HCT116 (cell line): ENCODE data around the gene AP5M1. TPM values are rescaled to one million over a fixed set of nuclear protein-coding genes. Genes with fewer than 3 reads are reported as not detected.

ENCODE experiments used
- ATAC-seq: fragments of 200-7000 bp; cut with Tn5 transposase; 2 replicates; pipeline ENCODE4 v1.9.1; 2020; ENCODE audit warnings: mild to moderate bottlenecking, moderate library complexity
- BruUV-seq: library from RNA; stranded (reverse); fragments of 400-500 nt; replicated peaks from 2 replicates; lab custom pipeline; 2021; lab: Mats Ljungman, UMichigan
- CTCF ChIA-PET: fragments of 300-600 bp; sonication (Branson Sonifier 250); formaldehyde crosslinking; loops from one replicate; lab custom pipeline; 2021; ENCODE audit warnings: antibody characterized with exemption; lab: Charles Lee
- POLR2A ChIA-PET: fragments of 300-600, 350-600 bp; sonication (Branson Sonifier 250); formaldehyde crosslinking; loops from one replicate; lab custom pipeline; 2021; ENCODE audit warnings: antibody characterized with exemption; lab: Charles Lee
- RAD21 ChIA-PET, 2 experiments: fragments of 300-600 bp; sonication (Branson Sonifier 250); formaldehyde crosslinking; loops; one replicate each; lab custom pipeline; 2023; ENCODE audit warnings: low total read pairs in 2 of 2; ENCODE audit not compliant: uncharacterized antibody in 2 of 2, unreplicated experiment in 2 of 2, low non-redundant PET in 1 of 2; lab: Charles Lee
- DNase-seq: peaks from one replicate; pipeline ENCODE4 v3.0.0-alpha.2; 2010; ENCODE audit warnings: low read depth, low spot score
- H2AFZ ChIP-seq: fragments of 200-600 bp; shearing (Covaris generic), sonication (generic); 2 replicates; pipeline ENCODE4 v1.6.1; 2017; ENCODE audit warnings: low read depth, mixed run types, mixed read lengths, antibody characterized with exemption, low read length; ENCODE audit not compliant: poor library complexity, severe bottlenecking
- H3K27ac ChIP-seq: 2 replicates; pipeline ENCODE4 v1.5.1; 2012; ENCODE audit warnings: low read depth, low read length
- H3K27me3 ChIP-seq: fragments of 200-600 bp; sonication (generic); 2 replicates; pipeline ENCODE4 v1.6.1; 2016; ENCODE audit warnings: mixed run types, low read length, mixed read lengths; ENCODE audit not compliant: insufficient read depth
- H3K36me3 ChIP-seq, 2 experiments: fragments of 200-500 bp in 1 of 2; fragments of 200-600 bp in 1 of 2; sonication (Bioruptor generic) in 1 of 2; sonication (generic) in 1 of 2; 2 replicates each; pipeline versions ENCODE4 v1.5.1 to v1.6.1; 2014 to 2016; ENCODE audit warnings: low read length in 2 of 2, inconsistent platforms in 1 of 2, mixed read lengths in 1 of 2, mixed run types in 1 of 2; ENCODE audit not compliant: insufficient read depth in 2 of 2, control insufficient read depth in 1 of 2
- H3K4me1 ChIP-seq, 2 experiments: fragments of 200-600 bp in 1 of 2; sonication (generic) in 1 of 2; 2 replicates each; pipeline versions ENCODE4 v1.5.1 to v1.6.1; 2012 to 2017; ENCODE audit warnings: low read length in 2 of 2, inconsistent platforms in 1 of 2, mild to moderate bottlenecking in 1 of 2, mixed read lengths in 1 of 2, mixed run types in 1 of 2, moderate library complexity in 1 of 2; ENCODE audit not compliant: insufficient read depth in 2 of 2, control insufficient read depth in 1 of 2
- H3K4me2 ChIP-seq: fragments of 200-600 bp; sonication (generic); 2 replicates; pipeline ENCODE4 v1.6.1; 2017; ENCODE audit warnings: mixed run types, low read length, mixed read lengths
- H3K4me3 ChIP-seq, 2 experiments: fragments of 200-600 bp in 1 of 2; sonication (generic) in 1 of 2; replicated peaks in 1 of 2; 2 replicates each; pipeline ENCODE4 v1.5.1; 2011 to 2016; ENCODE audit warnings: low read length in 2 of 2, control low read depth in 1 of 2, low read depth in 1 of 2, mild to moderate bottlenecking in 1 of 2, mixed read lengths in 1 of 2, mixed run types in 1 of 2
- H3K79me2 ChIP-seq: fragments of 200-600 bp; sonication (generic); 2 replicates; pipeline ENCODE4 v1.6.1; 2017; ENCODE audit warnings: mild to moderate bottlenecking, mixed run types, low read length, moderate library complexity, mixed read lengths; ENCODE audit not compliant: insufficient read depth
- H3K9ac ChIP-seq: fragments of 200-600 bp; sonication (generic); 2 replicates; pipeline ENCODE4 v1.6.1; 2016; ENCODE audit warnings: low read length, mixed read lengths
- H3K9me2 ChIP-seq: fragments of 200-600 bp; sonication (generic), shearing (Covaris generic); 2 replicates; pipeline ENCODE4 v1.6.1; 2017; ENCODE audit warnings: mixed run types, mild to moderate bottlenecking, moderate library complexity; ENCODE audit not compliant: insufficient read depth
- H3K9me3 ChIP-seq, 2 experiments: fragments of 200-500 bp in 1 of 2; fragments of 200-600 bp in 1 of 2; sonication (Bioruptor generic) in 1 of 2; sonication (generic) in 1 of 2; 2 replicates each; pipeline ENCODE4 v1.6.1; 2014 to 2017; ENCODE audit warnings: low read length in 2 of 2, mixed read lengths in 2 of 2, inconsistent platforms in 1 of 2, low read depth in 1 of 2, mild to moderate bottlenecking in 1 of 2, mixed run types in 1 of 2, moderate library complexity in 1 of 2; ENCODE audit not compliant: control insufficient read depth in 1 of 2, insufficient read depth in 1 of 2
- H4K20me1 ChIP-seq: fragments of 200-600 bp; sonication (generic), shearing (Covaris generic); 2 replicates; pipeline ENCODE4 v1.6.1; 2017; ENCODE audit warnings: mixed run types, mild to moderate bottlenecking, moderate library complexity; ENCODE audit not compliant: insufficient read depth
- CBX3 ChIP-seq: IDR thresholded peaks from 2 replicates; pipeline ENCODE4 v1.6.1; 2012; ENCODE audit warnings: low read depth
- ELF1 ChIP-seq: IDR thresholded peaks from 2 replicates; pipeline ENCODE4 v1.6.1; 2012; ENCODE audit warnings: low read depth, borderline replicate concordance
- JUND ChIP-seq: IDR thresholded peaks from 2 replicates; pipeline ENCODE4 v1.6.1; 2012
- POLR2A ChIP-seq: IDR thresholded peaks from 2 replicates; pipeline ENCODE4 v1.7.0; 2011; ENCODE audit warnings: borderline replicate concordance; ENCODE audit not compliant: insufficient read depth, insufficient read length; ENCODE audit errors: extremely low read depth
- SIN3A ChIP-seq: IDR thresholded peaks from 2 replicates; pipeline ENCODE4 v1.6.1; 2012; ENCODE audit warnings: low read depth
- YY1 ChIP-seq: IDR thresholded peaks from 2 replicates; pipeline ENCODE4 v1.6.1; 2011; ENCODE audit warnings: low read length, low read depth, moderate library complexity, mild to moderate bottlenecking; ENCODE audit not compliant: insufficient replicate concordance; ENCODE audit errors: extremely low read depth
- intact Hi-C: fragments of 100-400 bp; cut with micrococcal nuclease; formaldehyde crosslinking; loops from 2 replicates; pipeline ENCODE4 v1.10.0; 2022
- total RNA-seq: library from RNA; stranded (reverse); gene quantifications from one replicate; pipeline ENCODE4 v1.2.1, GENCODE V29; 2021; ENCODE audit not compliant: unreplicated experiment
- TF ChIP-seq, protein P1 (sequence below): IDR thresholded peaks from 2 replicates; pipeline ENCODE4 v1.6.1; 2012; ENCODE audit warnings: low read depth
- TF ChIP-seq, protein P2 (sequence below): IDR thresholded peaks from 2 replicates; pipeline ENCODE4 v1.6.1; 2012
- TF ChIP-seq, protein P3 (sequence below): IDR thresholded peaks from 2 replicates; pipeline ENCODE4 v1.6.1; 2012

AP5M1 gene
- total RNA-seq, 1 experiment from 2014 or later = 25.3 TPM

DNA sequence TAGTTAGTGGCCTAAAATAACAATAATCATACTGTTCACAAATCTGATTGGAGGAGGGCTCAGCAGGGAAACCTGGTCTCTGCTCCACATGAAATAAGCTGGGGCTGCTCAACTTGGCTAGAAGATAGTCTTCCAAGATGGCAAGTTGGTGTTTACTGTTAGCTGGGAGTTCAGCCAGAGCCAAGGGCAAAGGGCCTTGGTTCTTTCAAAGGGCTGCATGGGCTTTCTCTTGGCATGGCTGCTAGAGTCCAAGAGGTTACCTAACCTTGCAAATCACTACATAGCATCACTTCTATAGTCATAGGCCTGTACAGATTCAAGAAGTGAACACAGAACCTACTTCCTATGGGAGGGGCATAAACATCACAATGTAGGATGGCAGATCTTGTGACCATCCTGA lies 7.2 kb upstream of the AP5M1 start:
- Histone ChIP-seq H4K20me1 (no peaks in the 10 kb centered on the region; the same call in 1 of the 2 replicates), H3K4me3 (no peak overlapping the region), H3K27me3 (no peaks in the 10 kb centered on the region), H3K9ac (no peak overlapping the region), H3K27ac (no peak overlapping the region), H3K79me2 (peaks cover 91% of the 10 kb centered on the region), H3K9me2 (no peaks in the 10 kb centered on the region), H3K4me1 (peaks cover 13 to 14% of the 10 kb centered on the region in 2 experiments; a peak in 3 of 4 replicates), H3K36me3 (no peaks in the 10 kb centered on the region), H2AFZ (no peak overlapping the region), H3K4me2 (no peak overlapping the region), H3K9me3 (no peaks in the 10 kb centered on the region)
- ChIA-PET RAD21 (no interaction called here), CTCF (no interaction called here), POLR2A (no interaction called here)
- no peak for ATAC-seq
- no peak for DNase-seq
- BruUV-seq = no TSS peak
- TF ChIP-seq, protein P1, sequence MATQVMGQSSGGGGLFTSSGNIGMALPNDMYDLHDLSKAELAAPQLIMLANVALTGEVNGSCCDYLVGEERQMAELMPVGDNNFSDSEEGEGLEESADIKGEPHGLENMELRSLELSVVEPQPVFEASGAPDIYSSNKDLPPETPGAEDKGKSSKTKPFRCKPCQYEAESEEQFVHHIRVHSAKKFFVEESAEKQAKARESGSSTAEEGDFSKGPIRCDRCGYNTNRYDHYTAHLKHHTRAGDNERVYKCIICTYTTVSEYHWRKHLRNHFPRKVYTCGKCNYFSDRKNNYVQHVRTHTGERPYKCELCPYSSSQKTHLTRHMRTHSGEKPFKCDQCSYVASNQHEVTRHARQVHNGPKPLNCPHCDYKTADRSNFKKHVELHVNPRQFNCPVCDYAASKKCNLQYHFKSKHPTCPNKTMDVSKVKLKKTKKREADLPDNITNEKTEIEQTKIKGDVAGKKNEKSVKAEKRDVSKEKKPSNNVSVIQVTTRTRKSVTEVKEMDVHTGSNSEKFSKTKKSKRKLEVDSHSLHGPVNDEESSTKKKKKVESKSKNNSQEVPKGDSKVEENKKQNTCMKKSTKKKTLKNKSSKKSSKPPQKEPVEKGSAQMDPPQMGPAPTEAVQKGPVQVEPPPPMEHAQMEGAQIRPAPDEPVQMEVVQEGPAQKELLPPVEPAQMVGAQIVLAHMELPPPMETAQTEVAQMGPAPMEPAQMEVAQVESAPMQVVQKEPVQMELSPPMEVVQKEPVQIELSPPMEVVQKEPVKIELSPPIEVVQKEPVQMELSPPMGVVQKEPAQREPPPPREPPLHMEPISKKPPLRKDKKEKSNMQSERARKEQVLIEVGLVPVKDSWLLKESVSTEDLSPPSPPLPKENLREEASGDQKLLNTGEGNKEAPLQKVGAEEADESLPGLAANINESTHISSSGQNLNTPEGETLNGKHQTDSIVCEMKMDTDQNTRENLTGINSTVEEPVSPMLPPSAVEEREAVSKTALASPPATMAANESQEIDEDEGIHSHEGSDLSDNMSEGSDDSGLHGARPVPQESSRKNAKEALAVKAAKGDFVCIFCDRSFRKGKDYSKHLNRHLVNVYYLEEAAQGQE = no peak
- TF ChIP-seq CBX3 = no peak
- TF ChIP-seq ELF1 = no peak
- TF ChIP-seq JUND = no peak
- TF ChIP-seq, protein P2, sequence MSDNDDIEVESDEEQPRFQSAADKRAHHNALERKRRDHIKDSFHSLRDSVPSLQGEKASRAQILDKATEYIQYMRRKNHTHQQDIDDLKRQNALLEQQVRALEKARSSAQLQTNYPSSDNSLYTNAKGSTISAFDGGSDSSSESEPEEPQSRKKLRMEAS = no peak
- TF ChIP-seq, protein P3, sequence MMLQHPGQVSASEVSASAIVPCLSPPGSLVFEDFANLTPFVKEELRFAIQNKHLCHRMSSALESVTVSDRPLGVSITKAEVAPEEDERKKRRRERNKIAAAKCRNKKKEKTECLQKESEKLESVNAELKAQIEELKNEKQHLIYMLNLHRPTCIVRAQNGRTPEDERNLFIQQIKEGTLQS = no peak
- TF ChIP-seq YY1 = no peak
- TF ChIP-seq POLR2A = no peak
- TF ChIP-seq SIN3A = no peak
- intact Hi-C loops = no loop called here
